Measurements from ENCODE around the gene CLCN4. TPM values are rescaled to one million over a fixed set of nuclear protein-coding genes. Genes with fewer than 3 reads are reported as not detected.

The CLCN4 gene
- 0.81 TPM for total RNA-seq

DNA sequence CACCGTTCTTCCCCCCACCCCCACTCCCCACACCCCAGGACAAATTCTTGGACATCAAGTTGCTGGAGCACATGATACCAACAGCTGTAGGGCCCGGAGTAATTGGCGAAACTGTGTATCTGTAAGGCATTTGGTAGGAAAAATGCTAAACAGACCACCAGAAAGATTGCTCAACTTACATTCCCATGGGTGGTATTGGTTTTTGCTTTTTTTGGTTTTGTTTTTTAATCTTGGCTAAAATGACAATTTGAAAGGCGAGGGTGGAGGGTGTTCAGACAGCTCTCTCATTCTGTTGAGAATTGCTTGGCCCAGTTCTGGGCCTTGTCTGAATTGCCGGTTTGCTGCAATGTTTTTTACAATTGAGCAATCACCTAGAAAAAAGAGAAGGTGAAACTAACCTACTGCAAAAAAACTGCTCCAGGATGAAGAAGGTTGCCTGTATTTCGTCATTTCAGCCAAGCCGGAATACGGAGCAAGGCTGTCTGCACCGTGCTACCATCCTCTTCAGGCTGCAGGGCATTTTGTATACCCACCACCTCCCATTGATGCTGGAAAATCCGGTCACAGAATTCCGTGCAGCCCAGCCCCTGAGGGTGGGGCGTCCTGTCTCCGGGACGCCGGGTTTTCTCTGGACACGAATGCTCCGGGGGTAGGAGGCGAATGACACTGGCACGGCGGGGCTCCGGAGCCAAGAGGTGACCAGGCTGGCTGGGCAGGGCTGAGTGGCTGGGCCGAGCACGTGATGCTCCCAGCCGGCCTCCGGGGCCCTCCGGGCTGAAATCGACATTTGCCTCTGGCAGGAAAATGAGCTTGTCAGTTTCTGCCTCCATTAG, at the start of gene CLCN4:
Gene CLCN4 (plus strand): TSS at position 777 of the 833 bp plus-strand sequence. CDS start 28,058 bp downstream, outside the sequence.
- no peak for DNase-seq (ENCODE audit: low read depth in 2 of 3, low spot score in 2 of 3)

DNA sequence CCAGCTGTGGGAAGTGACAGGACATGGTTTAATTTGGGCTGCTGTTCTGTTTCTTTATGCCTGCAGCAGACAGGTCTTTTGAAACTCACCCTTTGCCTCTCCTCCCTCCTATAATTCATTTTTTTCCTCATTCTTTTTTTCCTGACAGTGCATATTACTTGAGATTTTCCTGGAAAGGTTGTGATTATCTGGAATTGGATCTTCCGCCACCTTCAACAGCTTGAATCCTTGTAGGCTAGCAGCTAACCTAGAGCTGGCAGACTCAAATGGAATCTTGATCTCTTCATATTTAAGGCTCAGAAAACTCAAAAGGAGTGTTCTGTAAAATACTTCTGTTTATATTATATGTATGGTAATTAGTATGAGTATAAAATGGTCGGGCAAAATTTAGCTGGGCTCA, 49.3 kb upstream of the CLCN4 start:
- DNase-seq (ENCODE audit: low read depth in 2 of 3, low spot score in 2 of 3): no peak

DNA sequence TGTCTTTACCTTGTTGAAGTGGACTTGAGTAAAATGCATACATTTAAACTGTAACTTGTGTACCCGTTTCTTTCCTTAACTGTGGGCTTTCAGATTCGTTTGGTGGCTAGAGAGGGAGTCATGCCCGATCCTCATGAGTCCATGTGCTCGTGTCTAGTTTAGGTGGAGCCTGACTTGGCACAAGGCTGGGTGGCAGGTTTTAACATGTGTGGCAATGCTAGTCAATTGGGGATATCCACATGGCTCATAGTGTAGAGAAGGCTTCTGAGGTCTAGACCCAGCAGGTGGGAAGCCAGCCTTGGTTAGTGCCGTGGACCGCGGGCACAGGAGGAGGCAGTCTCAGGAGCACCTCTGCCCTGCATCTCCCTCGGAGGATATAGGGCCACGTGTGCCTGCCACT, 48.5 kb upstream of the CLCN4 start:
- no peak for DNase-seq (ENCODE audit: low read depth in 2 of 3, low spot score in 2 of 3)

DNA sequence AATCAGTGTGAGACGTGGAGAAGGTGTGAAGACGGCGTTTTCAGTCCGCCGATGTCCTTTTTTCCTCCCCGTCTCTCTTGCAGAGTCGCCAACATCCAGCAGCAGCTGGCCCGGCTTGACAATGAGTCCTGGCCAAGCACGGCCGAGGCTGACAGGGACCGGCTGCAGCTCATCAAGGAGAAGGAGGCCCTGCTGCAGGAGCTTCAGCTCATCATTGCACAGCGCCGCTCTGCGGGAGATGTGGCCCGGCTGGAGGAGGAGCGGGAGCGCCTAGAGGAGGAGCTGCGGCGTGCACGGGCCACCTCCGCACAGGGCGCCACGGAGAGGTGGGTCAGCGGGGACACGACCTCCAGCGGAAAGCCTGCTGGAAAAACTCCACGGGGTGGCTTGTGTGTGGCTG, 47.1 kb upstream of the CLCN4 start:
- no peak for DNase-seq (ENCODE audit: low read depth in 2 of 3, low spot score in 2 of 3)

DNA sequence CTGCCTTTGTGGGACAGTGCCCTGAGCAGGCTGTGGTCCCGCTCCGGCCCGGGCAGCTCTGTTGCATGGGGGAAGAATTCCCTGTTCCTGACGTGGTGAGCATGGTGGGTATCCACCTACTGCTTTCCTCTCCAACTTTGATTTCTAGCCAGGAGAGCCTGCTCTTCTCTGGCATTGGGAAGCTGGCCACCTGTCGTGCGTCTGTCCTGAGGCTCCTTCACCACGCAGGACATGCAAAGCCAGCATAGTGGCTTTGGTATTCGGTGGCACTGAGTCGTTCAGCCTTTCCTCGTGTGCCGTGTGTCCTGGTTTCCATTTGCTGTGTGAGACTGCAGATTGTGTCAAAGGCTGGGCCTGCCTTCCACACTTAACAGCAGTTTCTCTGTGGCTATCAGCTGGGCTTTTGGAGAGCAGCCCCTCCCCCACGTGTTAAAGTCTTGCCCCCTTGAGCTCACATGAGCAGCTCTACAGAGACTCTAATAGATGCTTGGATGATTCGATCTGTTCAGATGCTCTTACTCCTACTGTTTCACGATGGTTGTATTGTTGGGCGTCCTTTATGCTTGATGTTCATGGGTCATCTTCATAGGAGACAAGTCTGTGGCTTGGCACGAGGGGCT, 46.3 kb upstream of the CLCN4 start:
- DNase-seq (ENCODE audit: low read depth in 2 of 3, low spot score in 2 of 3): no peak

DNA sequence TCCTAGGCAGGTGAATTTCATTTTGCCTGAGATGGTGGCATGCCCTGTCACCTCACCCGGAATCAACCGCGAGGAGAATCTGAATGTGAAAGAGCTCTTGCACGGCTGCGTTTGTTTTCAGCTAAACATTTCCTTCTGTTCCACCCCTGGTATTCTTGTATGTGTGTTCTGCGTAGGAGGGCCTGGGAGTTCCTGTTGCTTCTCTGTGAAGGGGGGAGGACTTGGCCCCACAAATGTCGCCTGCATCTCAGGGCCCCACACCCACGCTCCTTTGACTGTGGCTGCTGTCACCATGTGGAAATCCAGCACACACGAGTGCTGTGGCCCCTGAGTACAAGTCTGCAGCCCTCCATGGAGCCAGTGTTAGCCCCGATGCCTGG, 45.8 kb upstream of the CLCN4 start:
- DNase-seq (ENCODE audit: low read depth in 2 of 3, low spot score in 2 of 3): peak in 2 of 3 donors; percentile 24 to 53

DNA sequence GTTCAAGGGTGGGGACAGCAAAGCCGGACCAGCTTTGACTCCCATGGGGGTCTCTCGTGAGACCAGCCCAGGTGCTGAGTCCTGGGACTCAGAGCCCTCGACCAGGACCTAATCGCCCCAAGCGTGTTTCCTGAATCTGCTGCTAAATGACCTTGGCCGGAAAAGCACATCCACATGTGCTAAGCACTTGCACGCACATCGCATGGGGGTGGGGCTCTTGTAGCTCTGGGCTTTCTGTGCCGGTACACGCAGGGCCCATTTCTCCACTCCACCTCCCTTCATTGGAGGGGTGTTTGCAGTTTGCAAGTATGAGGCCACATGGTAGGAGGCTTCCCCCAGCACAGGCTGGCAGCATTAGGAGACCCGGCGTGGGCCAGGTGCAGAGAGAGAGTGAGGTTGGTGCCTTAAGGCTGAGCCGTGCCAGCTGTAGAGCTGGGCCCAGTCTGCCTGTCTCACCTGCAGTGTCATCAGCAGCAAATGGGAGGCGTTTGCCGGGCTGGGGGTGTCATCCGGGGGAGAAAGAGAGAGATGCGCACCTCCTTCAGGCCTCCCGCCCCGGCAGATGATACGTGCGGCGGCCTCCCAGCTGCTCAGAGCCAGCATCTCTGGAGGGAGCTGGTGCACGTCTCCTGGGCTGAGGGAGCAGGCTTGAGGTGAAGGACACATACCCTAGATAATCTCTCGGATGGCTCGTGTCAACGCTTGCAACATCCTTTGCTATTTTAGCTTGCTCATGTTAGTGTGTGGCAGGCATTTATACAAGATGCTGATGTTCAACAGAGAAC, 45.2 kb upstream of the CLCN4 start:
- DNase-seq (ENCODE audit: low read depth in 2 of 3, low spot score in 2 of 3): peak; percentile 26 to 78 (median 70)

DNA sequence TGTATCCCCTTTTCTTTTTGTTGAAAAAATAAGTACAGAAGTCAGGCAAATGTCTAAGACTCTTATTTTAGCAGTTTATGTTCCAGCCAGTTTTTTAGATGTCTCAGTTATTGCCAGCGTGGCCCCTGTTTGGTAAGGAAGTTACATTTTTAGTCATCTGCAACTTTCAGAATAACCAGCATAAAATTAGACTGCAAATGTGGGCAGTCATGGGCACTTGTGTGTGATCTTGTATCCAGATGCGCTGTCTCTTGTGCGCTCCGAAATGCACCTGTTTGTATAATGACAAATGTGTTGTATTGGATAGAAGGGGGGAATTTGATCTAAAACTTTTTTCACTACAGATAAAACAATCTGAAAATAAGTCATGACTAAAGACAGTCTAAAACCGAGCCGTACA, 44.3 kb upstream of the CLCN4 start:
- no peak for DNase-seq (ENCODE audit: low read depth in 2 of 3, low spot score in 2 of 3)

DNA sequence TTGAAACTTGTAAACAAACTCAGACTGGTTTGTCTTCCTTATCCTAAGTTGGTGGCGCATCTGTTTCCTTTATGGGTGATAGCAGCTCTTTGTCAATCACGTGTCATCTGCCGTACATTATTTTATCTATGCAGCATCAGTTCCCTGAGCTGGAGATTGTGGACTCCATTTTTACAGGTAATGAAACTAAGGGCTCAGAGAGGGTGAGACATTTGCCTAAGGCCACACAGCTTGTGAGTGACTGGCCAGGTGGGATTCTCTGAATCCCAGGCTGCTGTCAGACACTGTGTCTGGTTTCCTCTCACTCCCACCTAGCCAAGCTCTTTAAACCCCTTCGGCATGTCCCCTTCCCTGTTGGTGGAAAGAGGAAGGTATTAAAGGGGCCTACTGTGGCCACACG, 41.7 kb upstream of the CLCN4 start:
- DNase-seq (ENCODE audit: low read depth in 2 of 3, low spot score in 2 of 3): no peak

DNA sequence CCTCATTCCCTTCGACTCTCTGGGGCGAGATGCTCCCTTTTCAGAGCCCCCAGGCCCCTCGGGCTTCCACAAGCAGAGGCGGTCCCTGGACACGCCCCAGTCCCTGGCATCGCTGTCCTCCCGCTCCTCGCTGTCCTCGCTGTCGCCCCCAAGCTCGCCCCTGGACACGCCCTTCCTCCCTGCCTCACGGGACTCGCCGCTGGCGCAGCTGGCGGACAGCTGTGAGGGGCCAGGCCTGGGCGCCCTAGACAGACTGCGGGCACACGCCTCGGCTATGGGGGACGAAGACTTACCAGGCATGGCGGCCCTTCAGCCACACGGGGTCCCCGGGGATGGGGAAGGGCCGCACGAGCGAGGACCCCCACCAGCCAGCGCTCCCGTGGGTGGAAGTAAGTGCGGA, 39.5 kb upstream of the CLCN4 start:
- DNase-seq (ENCODE audit: low read depth in 2 of 3, low spot score in 2 of 3): no peak

DNA sequence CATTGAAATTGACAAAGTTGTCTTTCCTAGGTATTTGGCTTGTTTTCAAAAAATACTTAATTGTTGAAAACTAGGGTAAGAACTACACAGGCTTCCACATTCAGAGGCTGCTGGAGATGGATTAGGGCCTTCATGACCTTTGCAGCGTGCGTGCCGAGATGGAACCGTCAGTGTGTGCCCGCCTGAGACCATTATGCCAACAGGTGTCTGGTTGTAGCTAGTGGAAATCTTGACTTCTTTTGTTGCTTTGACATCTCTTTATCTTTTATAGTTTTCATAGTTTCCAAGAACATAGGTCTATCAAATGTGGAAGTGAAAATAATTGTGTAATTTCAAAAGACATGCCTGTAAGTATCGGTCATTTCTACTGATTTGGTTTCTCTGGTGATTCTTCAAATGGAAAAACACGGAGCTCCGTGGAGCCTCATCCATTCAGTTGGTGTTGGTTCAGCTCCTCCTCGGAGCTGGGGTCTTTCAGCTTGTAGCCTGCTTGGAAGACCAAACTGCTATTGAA, 38.9 kb upstream of the CLCN4 start:
- no peak for DNase-seq (ENCODE audit: low read depth in 2 of 3, low spot score in 2 of 3)

DNA sequence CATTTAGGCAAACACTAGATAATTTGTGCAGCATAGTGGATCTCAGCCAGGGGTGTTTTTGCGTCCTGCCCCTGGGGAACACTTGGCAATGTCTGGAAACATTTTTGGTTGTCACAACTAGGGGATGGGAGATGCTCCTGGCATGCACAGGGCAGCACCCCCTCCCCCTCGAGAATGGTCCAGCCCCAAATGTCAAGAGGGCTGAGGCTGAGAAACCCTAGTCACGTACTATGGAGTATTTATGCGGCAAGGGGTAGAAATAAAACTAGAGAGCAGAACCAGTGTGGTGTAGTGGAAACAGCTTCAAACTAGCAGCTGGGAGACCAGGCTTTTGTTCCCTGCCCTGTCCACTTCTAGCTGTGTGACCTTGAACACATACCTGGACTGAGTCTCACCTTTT, 38.2 kb upstream of the CLCN4 start:
- DNase-seq (ENCODE audit: low read depth in 2 of 3, low spot score in 2 of 3): no peak

DNA sequence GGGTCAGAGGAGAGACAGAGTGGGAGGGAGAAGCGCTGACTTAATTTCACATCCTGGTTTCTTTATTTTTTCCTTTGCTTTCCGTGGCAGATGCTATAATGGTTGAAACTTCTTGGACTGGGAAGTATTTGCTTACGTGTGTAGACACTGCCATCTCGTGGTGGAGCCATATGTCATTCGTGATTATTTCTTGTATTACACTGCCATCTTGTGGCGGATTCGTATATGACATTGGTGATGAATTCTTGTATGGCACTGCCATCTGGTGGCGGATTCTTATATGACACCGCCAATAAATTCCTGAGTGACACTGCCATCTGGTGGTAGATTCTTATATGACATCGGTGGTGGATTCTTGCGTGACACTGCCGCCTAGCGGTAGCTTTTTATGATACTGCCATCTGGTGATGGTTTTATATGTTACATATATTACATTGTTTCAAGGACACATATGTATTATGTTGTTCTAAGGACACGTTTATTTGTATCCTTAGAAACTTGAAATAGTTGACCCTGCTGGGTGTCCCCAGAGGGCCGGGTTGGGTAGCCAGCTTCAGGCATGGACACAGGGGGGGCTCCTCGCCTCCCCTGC, 37.3 kb upstream of the CLCN4 start:
- DNase-seq (ENCODE audit: low read depth in 2 of 3, low spot score in 2 of 3): peak; percentile 65 to 97 (median 78)

DNA sequence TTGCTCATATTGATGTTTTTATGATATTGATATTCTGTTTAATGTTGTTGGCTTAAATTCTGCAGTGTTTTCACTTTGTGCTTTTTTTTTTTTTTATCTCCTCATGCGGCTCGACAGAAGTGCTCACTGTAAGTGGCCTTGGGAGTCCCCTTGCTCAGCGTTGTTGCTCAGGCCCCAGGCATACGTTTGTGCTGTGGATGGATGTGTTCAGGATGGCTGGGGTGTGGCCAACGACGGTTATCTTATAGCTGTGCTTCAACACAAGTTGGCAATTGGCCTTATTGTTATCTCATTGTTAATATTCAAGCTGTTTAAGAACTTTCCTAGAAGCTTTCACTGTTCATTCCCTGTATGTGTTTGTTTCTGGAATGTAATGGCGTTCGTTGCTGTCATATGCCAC, 36.4 kb upstream of the CLCN4 start:
- no peak for DNase-seq (ENCODE audit: low read depth in 2 of 3, low spot score in 2 of 3)

DNA sequence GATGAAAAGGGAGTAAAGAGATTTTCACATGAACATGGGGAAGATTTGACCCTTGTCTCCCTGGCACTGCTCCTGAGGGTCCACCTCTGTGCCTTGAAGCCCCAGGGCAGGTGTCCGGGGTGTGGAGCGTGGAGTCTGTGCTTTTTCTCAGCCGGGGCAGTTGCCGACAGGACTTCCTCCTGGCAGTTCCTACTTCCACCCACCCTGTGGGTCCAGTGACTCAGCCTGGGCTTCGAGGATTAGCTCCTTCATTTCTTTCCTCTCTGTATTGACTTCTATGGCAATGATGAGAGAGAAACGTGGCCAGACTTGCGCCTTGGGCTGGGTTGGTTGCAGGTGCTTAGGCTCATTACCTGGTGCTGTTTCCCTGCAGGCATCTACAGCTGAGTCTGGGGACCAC, 35.9 kb upstream of the CLCN4 start:
- no peak for DNase-seq (ENCODE audit: low read depth in 2 of 3, low spot score in 2 of 3)

DNA sequence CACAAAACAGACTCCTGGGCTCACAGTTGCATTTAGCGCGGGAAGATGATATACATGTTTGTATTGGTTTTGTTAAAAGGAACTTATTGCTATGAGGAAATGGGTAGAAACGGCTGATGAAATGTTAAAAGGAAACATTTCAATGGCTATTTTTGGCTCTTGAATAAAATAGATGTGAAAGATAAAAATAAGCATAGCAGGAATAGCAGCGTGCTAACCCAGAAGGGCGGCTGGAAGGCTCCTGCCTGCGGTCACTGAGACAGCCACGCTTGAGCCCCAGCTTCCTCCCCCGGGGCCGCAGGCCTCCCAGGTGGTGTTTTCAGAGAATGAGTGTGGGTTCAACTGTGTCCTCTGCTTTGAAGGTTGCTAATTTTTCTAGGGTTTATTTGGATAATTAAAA, 35.0 kb upstream of the CLCN4 start:
- DNase-seq (ENCODE audit: low read depth in 2 of 3, low spot score in 2 of 3): peak in 2 of 3 donors; percentile 56 to 75

DNA sequence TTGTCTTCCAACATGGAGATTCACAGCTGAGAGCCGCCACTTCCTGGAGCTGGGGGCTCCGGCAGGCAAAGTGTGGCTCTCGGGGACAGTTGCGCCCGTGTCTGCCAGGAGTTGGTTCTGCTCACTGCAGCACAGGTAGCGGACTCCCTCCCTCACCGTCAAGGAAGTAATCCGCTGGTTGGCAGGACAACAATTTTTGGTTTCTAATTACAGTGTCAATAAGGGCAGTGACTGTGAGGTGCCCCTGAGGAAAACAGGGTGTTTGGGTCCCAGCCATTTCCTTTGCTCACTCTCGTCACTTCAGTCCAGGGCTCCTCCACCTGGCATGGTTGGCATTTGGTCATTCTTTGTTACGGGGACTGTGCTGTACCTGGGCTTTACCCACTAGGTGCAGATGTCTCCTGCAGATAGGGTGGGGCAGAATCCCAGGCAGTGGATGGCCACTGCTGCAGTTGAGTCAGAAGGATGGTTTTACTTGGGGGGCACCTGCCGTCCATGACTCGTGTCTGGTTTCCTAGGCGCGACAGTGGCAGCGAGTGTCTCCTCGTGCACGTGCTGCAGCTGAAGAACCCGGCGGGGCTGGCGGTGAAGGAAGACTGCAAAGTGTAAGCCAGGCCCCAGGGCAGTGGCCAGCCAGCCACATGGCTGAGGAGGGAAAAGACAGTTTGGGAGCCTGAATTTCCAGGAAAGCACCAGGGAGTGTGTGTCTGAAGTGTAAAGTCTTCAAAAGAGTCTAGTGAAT, 32.1 kb upstream of the CLCN4 start:
- DNase-seq (ENCODE audit: low read depth in 2 of 3, low spot score in 2 of 3): no peak

DNA sequence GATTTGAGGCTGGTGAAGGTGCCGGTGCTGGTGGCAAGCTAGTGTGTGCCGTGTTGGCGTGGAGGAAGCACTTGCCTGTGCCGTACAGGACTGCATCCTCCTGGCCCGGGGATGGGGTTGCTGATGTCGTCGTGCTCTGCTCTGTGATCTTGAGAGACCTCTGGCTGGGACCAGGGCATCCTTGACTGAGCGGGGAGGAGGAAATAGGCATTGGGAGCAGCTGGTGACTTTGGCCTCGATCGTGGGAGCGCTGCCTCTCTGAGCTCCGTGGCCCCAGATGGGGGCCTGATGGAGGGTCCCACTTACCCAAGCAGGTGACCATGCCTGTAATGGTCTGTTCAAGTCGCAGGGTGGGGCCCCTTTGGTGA, 31.5 kb upstream of the CLCN4 start:
- no peak for DNase-seq (ENCODE audit: low read depth in 2 of 3, low spot score in 2 of 3)

DNA sequence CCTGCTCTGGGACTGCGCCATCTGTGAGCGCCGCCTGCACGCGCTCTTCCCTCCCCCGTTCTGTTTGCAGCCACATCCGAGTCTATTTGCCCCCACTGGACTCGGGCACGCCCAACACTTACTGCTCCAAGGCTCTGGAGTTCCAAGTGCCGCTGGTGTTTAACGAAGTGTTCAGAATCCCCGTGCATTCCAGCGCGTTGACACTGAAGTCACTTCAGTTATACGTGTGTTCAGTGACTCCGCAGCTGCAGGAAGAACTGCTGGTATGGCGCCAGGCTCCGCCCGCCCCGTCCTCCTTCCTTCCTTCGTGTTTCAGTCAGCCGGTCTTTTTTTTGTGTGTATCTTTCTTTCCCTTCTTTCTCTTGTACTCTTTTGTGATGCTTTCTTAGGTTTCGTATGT, 30.7 kb upstream of the CLCN4 start:
- DNase-seq (ENCODE audit: low read depth in 2 of 3, low spot score in 2 of 3): no peak

DNA sequence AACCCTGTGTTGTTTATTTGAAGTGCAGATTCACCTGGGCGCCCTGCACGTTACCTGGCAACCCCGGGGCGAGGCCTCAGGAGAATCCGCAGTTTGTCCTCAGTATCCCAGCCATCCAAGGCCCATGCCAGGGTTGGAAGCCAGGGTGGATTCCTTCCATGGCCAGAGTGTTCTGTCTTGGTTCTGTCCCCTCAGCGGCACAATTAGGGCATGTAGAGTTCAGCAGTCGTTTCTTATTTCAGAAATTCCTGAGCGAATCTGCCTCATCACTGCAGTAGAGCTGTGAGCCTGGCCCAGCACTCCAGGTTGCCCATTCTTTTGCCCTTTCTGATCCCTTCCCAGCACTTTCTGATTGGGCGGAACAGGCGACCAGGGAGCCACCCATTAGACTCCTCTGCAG, 29.9 kb upstream of the CLCN4 start:
- no peak for DNase-seq (ENCODE audit: low read depth in 2 of 3, low spot score in 2 of 3)

Measured in hematopoietic multipotent progenitor cell (in vitro differentiated cells).